WI38 (cell line): ENCODE data around the gene MEX3A.

Experiments used
- H3K4me3 ChIP-seq: 2 replicates; pipeline ENCODE4 v1.5.1; 2011; ENCODE audit warnings: low read depth, mild to moderate bottlenecking, control low read depth, low read length
- CTCF ChIP-seq: IDR thresholded peaks from 2 replicates; pipeline ENCODE4 v1.5.1; 2012; ENCODE audit warnings: low read depth, mild to moderate bottlenecking, control low read depth, low read length

MEX3A gene

GRCh38 chr1:156101880-156102279, 19.6 kb upstream of the MEX3A start:
- TF ChIP-seq CTCF, result no peak
- H3K4me3 ChIP-seq, result no peak overlapping the region

- TF ChIP-seq CTCF, result no peak
- H3K4me3 ChIP-seq, result no peak overlapping the region
Measured at GRCh38 chr1:156100205-156100995, 18.1 kb upstream of the MEX3A start.

- no peak overlapping the region for H3K4me3 ChIP-seq
- no peak for TF ChIP-seq CTCF
Measured at GRCh38 chr1:156099282-156099681, 17.0 kb upstream of the MEX3A start.

- H3K4me3 ChIP-seq, result no peak overlapping the region
- no peak for TF ChIP-seq CTCF
Measured at GRCh38 chr1:156098784-156099183, 16.5 kb upstream of the MEX3A start.

GRCh38 chr1:156097499-156098178, 15.4 kb upstream of the MEX3A start:
- H3K4me3 ChIP-seq, result no peak overlapping the region
- TF ChIP-seq CTCF, result no peak

- no peak overlapping the region for H3K4me3 ChIP-seq
- peak; percentile 95 for TF ChIP-seq CTCF
Measured at GRCh38 chr1:156096640-156097391, 14.6 kb upstream of the MEX3A start.
